IMR-90 (cell line): ENCODE measurements around the gene VPS26B. TPM values are rescaled to one million over a fixed set of nuclear protein-coding genes. Genes with fewer than 3 reads are reported as not detected.

Experiments used
- ATAC-seq: fragments of 200-7000 bp; cut with Tn5 transposase; 2 replicates; pipeline ENCODE4 v1.9.1; 2020; ENCODE audit warnings: low read depth, mild to moderate bottlenecking, moderate library complexity
- BruUV-seq: library from RNA; stranded (reverse); fragments of 400-500 nt; replicated peaks from 2 replicates; lab custom pipeline; 2021; lab: Mats Ljungman, UMichigan
- CTCF ChIA-PET: fragments of 300-600 bp; formaldehyde crosslinking; extraction: SDS; loops from one replicate; lab custom pipeline; 2021; ENCODE audit warnings: antibody characterized with exemption; lab: Yijun Ruan, JAX
- POLR2A ChIA-PET: fragments of 300-600 bp; sonication (Branson Sonifier 250); formaldehyde crosslinking; loops from one replicate; lab custom pipeline; 2022; ENCODE audit warnings: antibody characterized with exemption; ENCODE audit not compliant: unreplicated experiment; lab: Charles Lee
- DNase-seq: peaks from one replicate; pipeline ENCODE4 v3.0.0; 2013
- H2AFZ ChIP-seq: replicated peaks from 2 replicates; pipeline ENCODE3; 2013; ENCODE audit warnings: low read length, mild to moderate bottlenecking; ENCODE audit not compliant: poor library complexity
- H2AK5ac ChIP-seq: 2 replicates; pipeline ENCODE4 v1.6.1; 2013; ENCODE audit warnings: low read depth, low read length, inconsistent platforms
- H2AK9ac ChIP-seq: replicated peaks from 2 replicates; pipeline ENCODE3; 2013; ENCODE audit warnings: mild to moderate bottlenecking, low read depth, low read length, moderate library complexity; ENCODE audit not compliant: poor library complexity
- H2BK120ac ChIP-seq: 2 replicates; pipeline ENCODE4 v1.6.1; 2013; ENCODE audit warnings: low read depth, low read length, inconsistent platforms
- H2BK15ac ChIP-seq: 3 replicates; pipeline ENCODE4 v1.6.1; 2013; ENCODE audit warnings: low read depth, low read length, inconsistent platforms
- H2BK20ac ChIP-seq: 2 replicates; pipeline ENCODE4 v1.6.1; 2013; ENCODE audit warnings: low read depth, mild to moderate bottlenecking, inconsistent platforms, low read length, moderate library complexity
- H2BK5ac ChIP-seq: 2 replicates; pipeline ENCODE4 v1.6.1; 2013; ENCODE audit warnings: mild to moderate bottlenecking, low read depth, low read length, inconsistent platforms; ENCODE audit not compliant: poor library complexity, severe bottlenecking
- H3K14ac ChIP-seq: replicated peaks from 2 replicates; pipeline ENCODE4 v1.6.1; 2013; ENCODE audit warnings: low read depth, low read length, inconsistent platforms
- H3K18ac ChIP-seq: 2 replicates; pipeline ENCODE4 v1.6.1; 2013; ENCODE audit warnings: low read depth, low read length, control low read depth
- H3K23ac ChIP-seq: 2 replicates; pipeline ENCODE4 v1.6.1; 2013; ENCODE audit warnings: low read depth, low read length, inconsistent platforms
- H3K27ac ChIP-seq: 2 replicates; pipeline ENCODE4 v1.5.1; 2013; ENCODE audit warnings: mild to moderate bottlenecking, control low read depth, low read length; ENCODE audit not compliant: insufficient read depth
- H3K27me3 ChIP-seq: 2 replicates; pipeline ENCODE4 v1.6.1; 2013; ENCODE audit warnings: low read length; ENCODE audit not compliant: control insufficient read depth, insufficient read depth
- H3K36me3 ChIP-seq: 2 replicates; pipeline ENCODE4 v1.6.1; 2013; ENCODE audit warnings: low read length, mixed read lengths; ENCODE audit not compliant: control insufficient read depth, insufficient read depth
- H3K4ac ChIP-seq: 2 replicates; pipeline ENCODE4 v1.6.1; 2013; ENCODE audit warnings: low read depth, low read length, inconsistent platforms
- H3K4me1 ChIP-seq: 2 replicates; pipeline ENCODE4 v1.6.1; 2013; ENCODE audit warnings: low read length, mixed read lengths; ENCODE audit not compliant: control insufficient read depth, insufficient read depth
- H3K4me2 ChIP-seq: 2 replicates; pipeline ENCODE4 v1.6.1; 2013; ENCODE audit warnings: low read depth, mild to moderate bottlenecking, control low read depth, low read length, moderate library complexity
- H3K4me3 ChIP-seq: 2 replicates; pipeline ENCODE4 v1.5.1; 2013; ENCODE audit warnings: low read depth, mild to moderate bottlenecking, control low read depth, low read length, moderate library complexity; ENCODE audit not compliant: insufficient read depth
- H3K56ac ChIP-seq: 2 replicates; pipeline ENCODE4 v1.6.1; 2013; ENCODE audit warnings: low read length, inconsistent platforms; ENCODE audit not compliant: insufficient read depth; ENCODE audit errors: extremely low read depth
- H3K79me1 ChIP-seq, 2 experiments: 2 replicates each; pipeline ENCODE4 v1.6.1; 2013; ENCODE audit warnings: low read length in 2 of 2, inconsistent platforms in 1 of 2, low read depth in 1 of 2
- H3K9ac ChIP-seq: 2 replicates; pipeline ENCODE4 v1.6.1; 2013; ENCODE audit warnings: low read depth, low read length, control low read depth
- H3K9me1 ChIP-seq: 2 replicates; pipeline ENCODE4 v1.6.1; 2013; ENCODE audit warnings: low read length, inconsistent platforms; ENCODE audit not compliant: insufficient read depth
- H3K9me3 ChIP-seq: 2 replicates; pipeline ENCODE4 v1.6.1; 2013; ENCODE audit warnings: low read length; ENCODE audit not compliant: control insufficient read depth, insufficient read depth
- H4K20me1 ChIP-seq: 2 replicates; pipeline ENCODE4 v1.6.1; 2013; ENCODE audit warnings: low read length, inconsistent platforms; ENCODE audit not compliant: insufficient read depth
- H4K5ac ChIP-seq: 2 replicates; pipeline ENCODE4 v1.6.1; 2013; ENCODE audit warnings: mild to moderate bottlenecking, low read depth, low read length, control low read depth
- H4K8ac ChIP-seq, 2 experiments: 2 replicates each; pipeline ENCODE4 v1.6.1; 2013; ENCODE audit warnings: low read depth in 2 of 2, low read length in 2 of 2, control low read depth in 1 of 2, inconsistent platforms in 1 of 2
- H4K91ac ChIP-seq: 2 replicates; pipeline ENCODE4 v1.6.1; 2013; ENCODE audit warnings: low read depth, low read length, inconsistent platforms; ENCODE audit not compliant: insufficient read depth
- BHLHE40 ChIP-seq: fragments of 150-350 bp; IDR thresholded peaks from 2 replicates; pipeline ENCODE4 v1.6.1; 2016; ENCODE audit warnings: mild to moderate bottlenecking, low read depth, low read length
- CEBPB ChIP-seq: IDR thresholded peaks from 2 replicates; pipeline ENCODE4 v1.6.1; 2012; ENCODE audit warnings: low read depth, low read length, improper control_type of control experiment
- CHD1 ChIP-seq: IDR thresholded peaks from 2 replicates; pipeline ENCODE4 v1.6.1; 2012; ENCODE audit warnings: low read depth, low read length, improper control_type of control experiment
- FOS ChIP-seq: fragments of 150-350 bp; IDR thresholded peaks from 2 replicates; pipeline ENCODE4 v1.6.1; 2016; ENCODE audit warnings: low read depth, low read length
- MAFK ChIP-seq: IDR thresholded peaks from 2 replicates; pipeline ENCODE4 v1.6.1; 2012; ENCODE audit warnings: low read depth, low read length, improper control_type of control experiment
- MAZ ChIP-seq: IDR thresholded peaks from 2 replicates; pipeline ENCODE4 v1.6.1; 2012; ENCODE audit warnings: low read depth, mild to moderate bottlenecking, low read length, improper control_type of control experiment, moderate library complexity, borderline replicate concordance
- NFE2L2 ChIP-seq: fragments of 150-350 bp; IDR thresholded peaks from 2 replicates; pipeline ENCODE4 v1.6.1; 2016; ENCODE audit warnings: low read depth, mild to moderate bottlenecking, low read length
- POLR2A ChIP-seq: IDR thresholded peaks from 2 replicates; pipeline ENCODE4 v1.6.1; 2012; ENCODE audit warnings: mild to moderate bottlenecking, low read depth, low read length
- RAD21 ChIP-seq: IDR thresholded peaks from 2 replicates; pipeline ENCODE4 v1.6.1; 2012; ENCODE audit warnings: low read length, improper control_type of control experiment
- RCOR1 ChIP-seq: IDR thresholded peaks from 2 replicates; pipeline ENCODE4 v1.6.1; 2012; ENCODE audit warnings: mild to moderate bottlenecking, low read length, improper control_type of control experiment; ENCODE audit not compliant: insufficient replicate concordance
- RFX5 ChIP-seq: IDR thresholded peaks from 2 replicates; pipeline ENCODE4 v1.8.0; 2012; ENCODE audit warnings: low read depth, mild to moderate bottlenecking, low read length, moderate library complexity
- SMC3 ChIP-seq: fragments of 150-350 bp; IDR thresholded peaks from 2 replicates; pipeline ENCODE4 v1.6.1; 2016; ENCODE audit warnings: low read depth, mild to moderate bottlenecking, antibody characterized with exemption, low read length, moderate library complexity
- WGBS, 2 experiments: methylation state at CpG; one replicate each; pipeline versions ENCODE4 v1.1.5 to v1.1.7; 2013; ENCODE audit warnings: missing lambda C conversion rate in 2 of 2; ENCODE audit not compliant: insufficient read length in 1 of 2; ENCODE audit errors: extremely low coverage in 2 of 2; 5-methylcytosine and 5-hydroxymethylcytosine counted together
- dilution Hi-C: fragments of 300-500 bp; cut with HindIII; formaldehyde crosslinking; loops from one replicate; pipeline ENCODE4 v1.14.3; 2018; ENCODE audit warnings: low sequenced_read_pairs; ENCODE audit not compliant: unreplicated experiment
- in situ Hi-C: fragments of 300-500 bp; cut with MboI; formaldehyde crosslinking; loops from 3 replicates; pipeline ENCODE4 v1.14.3; 2019; ENCODE audit warnings: low sequenced_read_pairs, inconsistent platforms, mixed read lengths
- intact Hi-C: fragments of 100-400 bp; cut with micrococcal nuclease; formaldehyde crosslinking; loops from 2 replicates; pipeline ENCODE4 v1.10.0; 2022
- polyA plus RNA-seq, 3 experiments: library from polyadenylated mRNA; depleted of rRNA; stranded (reverse); fragments of >200 nt; gene quantifications; 2 replicates each; pipeline ENCODE4 v1.2.3, GENCODE V29; 2012; ENCODE audit warnings: low replicate concordance in 1 of 3
- total RNA-seq: library from RNA; depleted of rRNA; stranded (reverse); fragments of >200 nt; gene quantifications from 2 replicates; pipeline ENCODE4 v1.2.3, GENCODE V29; 2012
- TF ChIP-seq, protein P1 (sequence below): conservative IDR thresholded peaks from 2 replicates; pipeline ENCODE4 v1.5.1; 2012; ENCODE audit warnings: mild to moderate bottlenecking, low read depth, low read length, improper control_type of control experiment
- TF ChIP-seq, protein P2 (sequence below): fragments of 150-350 bp; IDR thresholded peaks from 2 replicates; pipeline ENCODE4 v1.6.1; 2016; ENCODE audit warnings: low read depth, mild to moderate bottlenecking, low read length, moderate library complexity, borderline replicate concordance

Gene VPS26B
- total and polyA plus RNA-seq, 2 of the 4 experiments (the other 2 are of a cell fraction): 41.6 to 51.1 TPM

DNA sequence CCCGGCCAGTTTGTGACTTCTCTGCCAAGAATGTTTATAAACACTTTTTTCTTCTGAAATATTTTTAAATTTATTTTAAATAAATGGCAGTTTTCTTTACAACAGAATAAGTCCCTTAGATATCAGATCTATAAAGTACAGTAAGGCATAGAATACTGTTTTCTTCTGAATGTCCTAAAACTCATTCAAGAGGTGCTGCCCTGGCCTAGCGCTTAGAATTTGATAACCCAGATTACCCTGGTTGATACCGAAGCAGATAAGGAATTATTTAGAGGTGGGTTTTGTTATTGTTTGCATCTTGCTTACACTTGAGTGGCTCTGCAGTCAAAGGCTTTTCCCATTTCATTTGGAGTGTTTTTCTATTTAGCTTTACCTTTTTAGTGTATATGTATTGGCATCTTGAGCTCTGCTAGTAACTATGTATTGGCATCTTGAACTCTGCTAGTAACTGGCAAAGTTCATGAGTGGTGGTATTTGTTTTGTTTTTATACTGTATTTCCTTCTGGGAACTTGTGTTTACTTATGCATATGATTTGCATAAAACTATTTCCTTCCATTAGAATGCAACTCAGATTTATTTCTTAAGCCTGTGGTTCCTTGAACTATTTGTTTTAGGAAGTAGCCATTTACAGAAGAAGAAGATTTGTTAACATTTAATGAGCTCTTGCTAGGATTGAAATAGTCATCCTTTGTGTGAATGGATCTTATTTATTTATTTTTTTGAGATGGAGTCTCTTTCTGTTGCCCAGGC lies 30.1 kb downstream of the VPS26B start:
- Histone ChIP-seq H2AFZ (no peak overlapping the region), H3K27ac (no peak overlapping the region), H3K27me3 (no peaks in the 10 kb centered on the region), H2BK20ac (no peak overlapping the region), H4K20me1 (no peaks in the 10 kb centered on the region; the same call in 1 of the 2 replicates), H2BK5ac (no peak overlapping the region), H3K9me1 (no peaks in the 10 kb centered on the region; the same call in 1 of the 2 replicates), H4K8ac (no peak overlapping the region), H3K4me1 (no peaks in the 10 kb centered on the region; the same call in 1 of the 2 replicates), H4K91ac (no peak overlapping the region), H3K9me3 (no peaks in the 10 kb centered on the region), H2BK120ac (no peak overlapping the region), H3K36me3 (peaks cover 22% of the 10 kb centered on the region), H2BK15ac (no peak overlapping the region), H2AK5ac (no peak overlapping the region), H3K18ac (no peak overlapping the region), H3K4me3 (peak overlapping the region; percentile 61; the same call in 1 of the 2 replicates), H3K14ac (no peak overlapping the region), H3K23ac (no peak overlapping the region), H3K9ac (peak overlapping the region; percentile 28; the same call in 1 of the 2 replicates), H4K5ac (no peak overlapping the region), H3K79me1 (peaks cover 11 to 28% of the 10 kb centered on the region in 2 experiments), H3K4me2 (peak overlapping the region; percentile 62), H3K56ac (no peak overlapping the region; the same call in 1 of the 2 replicates), H3K4ac (no peak overlapping the region), H2AK9ac (no peak overlapping the region)
- BruUV-seq: no TSS peak
- in situ Hi-C loops (loop anchor here (10.0 kb wide), 1 partner anchor 210 kb away; no protein-coding TSS in a partner anchor), intact Hi-C loops (loop anchor here (10.0 kb wide), 1 partner anchor 210 kb away; no protein-coding TSS in a partner anchor), dilution Hi-C loops (no loop called here)
- no CpG with 5 or more reads among the region's 3 CpGs for WGBS, 2 experiments
- ATAC-seq (no peak), DNase-seq (no peak)
- ChIA-PET CTCF (no interaction called here), POLR2A (no interaction called here)
- TF ChIP-seq POLR2A (no peak), NFE2L2 (no peak), CEBPB (no peak), SMC3 (no peak), RFX5 (no peak), MAZ (no peak), BHLHE40 (no peak), FOS (no peak), RAD21 (no peak), CHD1 (no peak), RCOR1 (no peak), MAFK (no peak)
- TF ChIP-seq, protein P1, sequence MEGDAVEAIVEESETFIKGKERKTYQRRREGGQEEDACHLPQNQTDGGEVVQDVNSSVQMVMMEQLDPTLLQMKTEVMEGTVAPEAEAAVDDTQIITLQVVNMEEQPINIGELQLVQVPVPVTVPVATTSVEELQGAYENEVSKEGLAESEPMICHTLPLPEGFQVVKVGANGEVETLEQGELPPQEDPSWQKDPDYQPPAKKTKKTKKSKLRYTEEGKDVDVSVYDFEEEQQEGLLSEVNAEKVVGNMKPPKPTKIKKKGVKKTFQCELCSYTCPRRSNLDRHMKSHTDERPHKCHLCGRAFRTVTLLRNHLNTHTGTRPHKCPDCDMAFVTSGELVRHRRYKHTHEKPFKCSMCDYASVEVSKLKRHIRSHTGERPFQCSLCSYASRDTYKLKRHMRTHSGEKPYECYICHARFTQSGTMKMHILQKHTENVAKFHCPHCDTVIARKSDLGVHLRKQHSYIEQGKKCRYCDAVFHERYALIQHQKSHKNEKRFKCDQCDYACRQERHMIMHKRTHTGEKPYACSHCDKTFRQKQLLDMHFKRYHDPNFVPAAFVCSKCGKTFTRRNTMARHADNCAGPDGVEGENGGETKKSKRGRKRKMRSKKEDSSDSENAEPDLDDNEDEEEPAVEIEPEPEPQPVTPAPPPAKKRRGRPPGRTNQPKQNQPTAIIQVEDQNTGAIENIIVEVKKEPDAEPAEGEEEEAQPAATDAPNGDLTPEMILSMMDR: no peak
- TF ChIP-seq, protein P2, sequence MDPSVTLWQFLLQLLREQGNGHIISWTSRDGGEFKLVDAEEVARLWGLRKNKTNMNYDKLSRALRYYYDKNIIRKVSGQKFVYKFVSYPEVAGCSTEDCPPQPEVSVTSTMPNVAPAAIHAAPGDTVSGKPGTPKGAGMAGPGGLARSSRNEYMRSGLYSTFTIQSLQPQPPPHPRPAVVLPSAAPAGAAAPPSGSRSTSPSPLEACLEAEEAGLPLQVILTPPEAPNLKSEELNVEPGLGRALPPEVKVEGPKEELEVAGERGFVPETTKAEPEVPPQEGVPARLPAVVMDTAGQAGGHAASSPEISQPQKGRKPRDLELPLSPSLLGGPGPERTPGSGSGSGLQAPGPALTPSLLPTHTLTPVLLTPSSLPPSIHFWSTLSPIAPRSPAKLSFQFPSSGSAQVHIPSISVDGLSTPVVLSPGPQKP: no peak
